ENCODE results near the gene RNF19B. TPM values are rescaled to one million over a fixed set of nuclear protein-coding genes. Genes with fewer than 3 reads are reported as not detected.
A peak's percentile ranks its signal among the peaks of the same experiment; 100 is the strongest.

The RNF19B gene
- total RNA-seq, 1 donor from 2014 or later = 9.7 TPM

DNA sequence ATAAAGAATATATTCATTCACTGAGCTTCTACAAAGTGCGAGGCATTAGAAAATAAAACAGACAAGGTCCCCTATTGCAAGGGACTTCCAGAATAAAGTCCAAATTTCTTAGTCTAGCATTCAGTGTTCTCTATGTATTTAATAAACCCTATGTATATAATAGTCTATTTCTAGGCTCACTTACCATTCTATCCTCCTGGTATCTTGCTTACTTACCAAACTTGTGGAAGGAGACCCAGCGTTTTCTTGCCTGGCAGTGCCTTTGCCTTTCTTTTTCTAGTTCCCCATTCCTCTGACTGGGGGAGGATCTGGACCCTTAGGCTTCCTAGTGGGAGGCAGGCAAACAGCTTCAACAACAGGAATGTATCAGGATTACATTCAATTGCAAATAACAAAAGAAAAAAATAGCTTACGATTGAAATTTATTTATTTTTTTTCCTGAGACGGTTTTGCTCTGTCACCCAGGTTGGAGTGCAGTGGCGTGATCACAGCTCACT lies 690 bp upstream of the RNF19B start:
- no peak for DNase-seq

DNA sequence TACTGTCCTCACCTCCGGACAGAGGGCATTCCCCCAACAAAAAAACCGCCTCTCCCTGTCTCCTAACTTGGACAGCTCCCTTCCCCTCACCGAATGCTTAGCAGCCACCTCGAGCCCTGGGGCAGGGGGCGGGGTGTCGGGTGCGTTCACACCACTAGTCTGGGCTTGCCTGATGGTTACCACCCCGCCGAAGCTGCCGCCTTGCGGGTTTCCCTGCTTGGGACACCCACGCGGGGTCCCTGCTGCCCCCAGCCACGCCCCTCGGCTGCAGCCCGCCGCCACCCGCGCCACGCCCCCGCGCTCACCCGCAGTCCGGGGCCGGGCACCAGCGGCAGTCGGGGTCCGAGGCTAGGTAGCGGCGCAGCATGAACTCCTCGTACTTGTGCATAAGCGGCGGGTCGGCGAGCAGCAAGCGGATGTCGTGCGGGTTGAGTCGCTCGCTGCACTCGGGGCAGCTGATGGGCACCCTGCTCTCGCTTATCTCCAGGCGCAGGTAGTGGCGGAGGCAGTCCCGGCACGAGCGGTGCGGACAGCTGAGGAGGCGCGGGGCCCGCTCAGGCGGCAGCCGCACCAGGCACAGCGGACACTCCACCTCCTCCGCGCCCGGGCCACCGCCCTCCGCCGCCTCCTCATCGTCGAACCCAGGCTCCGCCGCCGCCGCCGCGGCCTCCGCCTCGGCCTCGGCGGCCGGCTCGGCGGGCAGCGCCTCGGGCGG lies 706 bp downstream of the RNF19B start:
- DNase-seq = no peak

DNA sequence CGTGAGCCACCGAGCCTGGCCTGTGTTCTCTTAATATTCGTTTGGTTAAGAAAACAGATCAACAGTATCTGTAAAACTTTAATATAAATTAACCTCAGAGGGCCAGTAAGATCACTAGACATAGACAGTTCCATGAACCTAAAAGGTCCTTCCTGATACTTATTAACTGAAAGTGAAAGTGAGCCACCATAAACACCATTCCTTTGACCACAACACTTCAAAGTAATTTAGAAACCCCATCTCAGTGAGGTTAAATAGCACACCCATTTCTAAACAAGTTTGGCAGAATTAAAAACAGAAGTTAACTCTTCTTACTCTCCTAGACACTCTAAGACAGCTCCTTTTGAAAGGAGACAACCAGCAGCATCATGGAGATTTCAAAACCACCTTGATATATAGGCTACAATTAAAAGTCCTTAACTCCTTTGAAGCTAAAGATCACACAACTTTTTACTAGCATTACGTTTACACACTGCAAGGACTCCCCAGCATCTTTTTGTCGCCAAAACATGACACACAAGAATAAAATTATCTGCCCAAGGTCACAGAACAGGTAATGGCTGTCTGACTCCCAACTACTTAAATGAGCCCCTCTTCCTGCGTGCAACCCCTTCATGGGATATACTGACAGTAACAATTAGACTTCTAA lies 2.2 kb downstream of the RNF19B start:
- no peak for DNase-seq

DNA sequence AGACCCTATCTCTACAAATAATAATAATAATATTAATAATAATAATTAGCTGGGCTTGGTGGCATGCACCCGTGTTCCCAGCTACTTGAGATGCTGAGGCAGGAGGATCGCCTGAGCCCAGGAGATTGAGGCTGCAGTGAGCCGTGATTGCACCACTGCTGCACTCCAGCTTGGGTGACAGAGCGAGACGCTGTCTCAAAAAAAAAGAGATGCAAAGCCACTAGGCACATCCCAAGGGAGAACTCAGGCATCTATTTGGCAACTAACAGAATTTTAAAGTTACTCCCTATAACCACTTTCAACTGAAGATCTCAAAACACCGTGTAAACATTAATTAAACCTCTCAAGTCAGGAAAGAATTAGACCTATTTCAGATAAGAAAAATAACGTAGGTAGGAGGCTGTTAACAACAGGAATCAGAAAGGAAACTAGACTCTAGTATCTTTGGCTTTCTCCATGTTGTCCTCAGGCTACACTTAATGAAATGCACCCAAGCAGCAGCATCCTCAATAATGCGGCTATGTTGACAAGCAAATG lies 3.7 kb downstream of the RNF19B start:
- DNase-seq = no peak

DNA sequence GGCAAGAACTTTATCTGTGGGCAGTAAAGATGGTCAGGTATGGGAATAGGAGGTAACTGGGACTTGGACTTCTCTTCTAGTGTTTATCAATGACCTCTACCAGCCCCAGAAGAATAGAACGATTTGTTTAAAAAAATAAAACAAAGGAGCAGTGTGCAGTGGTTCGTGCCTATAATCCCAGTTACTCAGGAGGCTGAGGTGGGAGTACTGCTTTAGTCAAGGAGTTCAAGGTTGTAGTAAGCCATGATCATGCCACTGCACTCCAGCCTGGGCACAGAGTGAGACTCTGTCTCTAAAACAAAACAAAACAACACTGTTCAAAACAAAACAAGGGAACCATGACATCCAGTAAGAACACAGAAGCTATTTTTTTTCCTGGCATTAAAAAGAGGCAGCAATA lies 4.3 kb downstream of the RNF19B start:
- DNase-seq = no peak

DNA sequence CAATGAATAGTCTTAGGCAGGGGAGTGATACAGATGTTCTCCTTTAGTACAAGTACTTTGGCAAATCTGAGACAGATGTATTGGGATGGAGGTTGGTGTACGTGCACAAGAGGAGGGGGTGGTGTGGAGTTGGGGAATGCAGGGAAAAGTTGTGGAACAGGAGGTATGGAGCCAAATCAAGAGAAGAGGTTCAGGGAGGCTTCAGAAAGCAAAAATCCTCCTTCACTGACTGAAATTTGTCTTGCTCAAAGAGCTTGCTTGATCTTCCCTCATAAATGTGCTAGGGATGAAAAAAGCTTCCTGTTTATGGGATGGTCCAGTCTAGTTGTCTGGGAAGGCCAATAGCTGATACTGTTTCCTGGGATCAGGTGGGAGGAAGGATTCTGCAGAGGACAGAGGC lies 5.8 kb downstream of the RNF19B start:
- no peak for DNase-seq

DNA sequence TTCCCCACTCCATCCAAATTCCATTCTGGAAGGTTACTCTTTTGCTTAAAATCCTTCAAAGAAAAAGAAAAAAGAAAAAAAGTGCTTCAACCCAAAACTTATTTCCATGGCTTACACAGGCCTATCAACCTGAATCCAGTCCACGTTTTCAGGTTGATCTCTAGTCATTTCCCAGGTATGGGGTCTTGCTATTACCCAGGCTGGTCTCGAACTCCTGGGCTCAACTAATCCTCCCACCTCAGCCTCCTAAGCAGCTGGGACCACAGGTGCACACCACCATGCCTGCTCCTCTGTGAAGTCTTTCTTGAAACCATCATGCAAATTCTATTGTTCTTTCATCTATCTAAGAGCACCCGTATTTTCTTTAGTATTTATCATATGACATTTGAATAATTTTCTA lies 7.6 kb downstream of the RNF19B start:
- DNase-seq = no peak

DNA sequence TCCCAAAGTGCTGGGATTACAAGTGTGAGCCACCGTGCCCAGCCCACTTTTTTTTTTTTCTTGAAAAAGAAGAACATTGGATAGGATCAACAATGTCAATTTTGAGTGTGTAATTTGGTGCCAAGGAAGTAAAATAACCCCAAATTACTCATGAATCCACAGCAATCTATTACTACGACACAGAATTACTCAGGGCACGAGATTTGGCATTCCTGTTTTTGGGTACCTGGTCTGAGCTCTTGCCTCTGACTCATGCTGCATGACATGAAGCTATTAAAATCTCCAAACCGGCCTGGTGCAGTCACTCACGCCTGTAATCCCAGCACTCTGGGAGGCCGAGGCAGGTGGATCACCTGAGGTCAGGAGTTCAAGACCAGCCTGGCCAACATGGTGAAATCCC lies 10.4 kb downstream of the RNF19B start:
- no peak for DNase-seq

DNA sequence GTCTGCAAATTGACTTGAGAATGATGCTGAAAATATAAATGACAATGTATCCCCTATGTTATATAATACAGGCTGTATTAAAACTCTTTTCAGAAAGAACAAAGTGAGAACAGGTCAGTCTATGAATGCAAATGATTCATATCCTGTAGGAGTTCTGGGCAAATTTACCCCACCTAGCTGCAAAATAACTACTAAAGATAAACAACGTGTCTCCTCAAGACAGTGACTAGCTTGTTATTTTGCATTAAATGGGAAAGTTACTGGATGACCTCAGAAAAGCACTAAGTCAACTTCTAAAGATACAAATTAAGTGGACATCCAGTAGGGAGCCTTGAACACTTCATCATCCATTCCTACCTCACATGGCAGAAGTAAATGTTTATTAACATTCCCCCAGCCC lies 11.1 kb downstream of the RNF19B start:
- no peak for DNase-seq

DNA sequence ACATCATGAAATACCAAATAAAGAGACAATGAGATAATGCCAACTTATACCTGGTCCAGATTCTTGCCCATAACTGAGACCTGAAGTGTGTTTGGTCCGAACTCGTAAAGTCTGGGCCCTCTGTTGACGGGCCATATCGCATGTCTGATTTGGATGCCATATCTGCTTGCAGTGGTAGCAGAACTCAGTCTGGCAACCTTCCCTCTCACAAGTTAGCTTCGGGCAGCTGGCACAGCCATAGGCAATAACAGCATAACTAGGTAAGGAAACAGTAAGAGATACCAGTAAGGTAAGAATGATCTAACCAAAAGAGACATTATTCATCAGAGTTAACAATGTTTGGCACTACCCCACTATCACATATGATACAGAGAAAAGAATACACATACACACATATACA lies 15.1 kb downstream of the RNF19B start:
- DNase-seq = no peak

DNA sequence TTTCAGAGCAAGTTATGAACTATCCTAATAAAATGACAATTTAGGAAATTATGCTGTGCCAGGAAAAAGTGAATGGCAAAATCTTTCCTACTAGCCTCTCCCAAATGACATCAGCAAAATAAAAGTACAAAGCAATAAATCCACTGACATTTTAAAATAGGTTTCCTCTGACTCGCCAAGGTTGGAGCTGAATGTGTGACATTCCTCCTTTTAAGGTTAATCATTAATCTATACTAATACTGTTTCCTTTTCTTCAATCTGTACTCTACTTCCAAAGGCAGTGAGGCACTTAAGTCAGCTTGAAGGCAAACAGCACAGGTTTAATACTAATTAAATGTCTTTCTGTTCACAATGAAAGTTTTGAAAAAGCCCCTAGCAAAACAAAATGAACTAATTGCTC lies 15.7 kb downstream of the RNF19B start:
- no peak for DNase-seq

DNA sequence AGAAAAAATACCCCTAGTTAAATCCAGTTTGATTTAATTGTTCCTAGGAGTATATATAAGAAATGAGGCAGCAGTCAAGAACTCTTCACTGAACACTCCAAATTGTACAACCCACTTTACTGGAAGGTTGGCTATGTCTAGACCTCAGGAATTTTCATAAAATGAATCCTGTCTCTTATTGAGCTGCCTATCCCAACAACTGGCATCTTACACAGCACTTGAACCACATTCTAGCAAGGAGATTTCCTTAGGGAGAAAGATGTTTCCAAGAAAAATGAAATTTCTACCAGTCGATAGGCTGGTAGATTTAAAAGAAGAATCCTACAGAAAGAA lies 16.3 kb downstream of the RNF19B start:
- no peak for DNase-seq

DNA sequence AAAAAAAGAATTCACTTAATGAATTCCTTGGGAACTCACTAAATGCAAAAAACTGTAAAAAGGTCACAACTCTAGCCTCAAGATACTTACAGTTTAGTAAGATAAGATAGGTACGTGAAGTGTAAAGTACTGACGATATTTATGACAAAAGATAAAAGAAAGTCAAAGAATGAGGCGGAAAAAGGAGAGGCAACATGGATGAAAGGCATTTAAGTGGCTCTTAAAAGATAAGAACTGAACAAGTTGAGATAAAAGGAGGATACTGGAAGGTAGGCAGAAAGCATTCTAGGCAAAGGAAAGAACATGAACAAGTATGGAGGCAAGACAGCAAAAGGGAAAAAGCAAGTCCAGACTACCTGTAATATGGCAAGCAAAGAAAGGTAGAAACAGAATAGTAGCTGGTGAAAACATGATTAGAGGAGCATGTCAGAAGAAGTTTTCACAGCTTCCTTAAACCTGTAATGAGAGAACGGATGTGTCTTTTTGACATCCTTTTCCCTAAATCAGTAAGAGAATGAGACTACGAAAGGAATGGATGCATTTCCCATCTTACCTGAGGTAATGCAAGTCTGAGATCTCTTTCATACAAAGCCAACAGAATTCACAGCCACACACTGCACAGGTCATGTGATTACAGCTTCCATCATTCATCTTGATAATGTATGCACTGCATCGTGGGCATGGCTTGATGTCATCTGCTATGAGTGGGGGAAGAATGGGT lies 16.8 kb downstream of the RNF19B start:
- DNase-seq = no peak

DNA sequence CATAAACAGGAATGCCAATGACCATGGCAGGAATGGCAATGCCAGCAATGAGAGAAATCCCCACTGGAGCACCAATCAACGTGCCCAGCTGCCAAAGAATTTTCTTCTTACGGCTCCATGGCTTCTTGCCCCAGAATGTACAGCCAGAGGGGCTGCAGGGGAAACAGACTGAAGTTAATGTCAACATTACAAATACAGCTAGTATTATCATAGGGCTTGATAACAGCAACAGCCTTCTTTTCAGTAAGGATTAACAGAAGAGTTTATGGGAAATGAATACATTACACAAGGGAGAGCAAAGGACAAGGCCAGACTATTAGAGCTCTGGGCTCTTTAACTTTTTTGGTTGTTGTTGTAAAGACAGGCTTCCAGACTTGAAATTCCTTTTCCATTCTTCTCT lies 18.2 kb downstream of the RNF19B start:
- DNase-seq = no peak

DNA sequence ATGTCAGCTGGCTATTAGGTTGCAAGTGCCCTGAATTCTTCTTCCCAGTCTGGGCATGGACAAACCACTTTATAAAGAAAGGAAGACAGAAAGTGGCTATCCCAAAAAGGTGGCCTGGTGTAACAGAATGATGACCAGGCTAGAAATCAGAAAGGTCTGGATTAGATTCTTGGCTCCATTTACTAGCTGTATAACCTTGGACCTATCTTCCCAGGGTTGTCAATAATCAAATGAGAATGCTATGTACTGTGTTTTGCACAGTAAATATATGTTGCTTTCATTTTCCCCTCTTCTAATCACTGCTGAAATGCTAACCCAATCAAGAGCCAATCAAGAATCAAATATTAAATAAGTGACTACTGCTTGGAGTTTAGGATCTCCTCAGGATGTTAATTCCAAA lies 20.4 kb downstream of the RNF19B start:
- no peak for DNase-seq

DNA sequence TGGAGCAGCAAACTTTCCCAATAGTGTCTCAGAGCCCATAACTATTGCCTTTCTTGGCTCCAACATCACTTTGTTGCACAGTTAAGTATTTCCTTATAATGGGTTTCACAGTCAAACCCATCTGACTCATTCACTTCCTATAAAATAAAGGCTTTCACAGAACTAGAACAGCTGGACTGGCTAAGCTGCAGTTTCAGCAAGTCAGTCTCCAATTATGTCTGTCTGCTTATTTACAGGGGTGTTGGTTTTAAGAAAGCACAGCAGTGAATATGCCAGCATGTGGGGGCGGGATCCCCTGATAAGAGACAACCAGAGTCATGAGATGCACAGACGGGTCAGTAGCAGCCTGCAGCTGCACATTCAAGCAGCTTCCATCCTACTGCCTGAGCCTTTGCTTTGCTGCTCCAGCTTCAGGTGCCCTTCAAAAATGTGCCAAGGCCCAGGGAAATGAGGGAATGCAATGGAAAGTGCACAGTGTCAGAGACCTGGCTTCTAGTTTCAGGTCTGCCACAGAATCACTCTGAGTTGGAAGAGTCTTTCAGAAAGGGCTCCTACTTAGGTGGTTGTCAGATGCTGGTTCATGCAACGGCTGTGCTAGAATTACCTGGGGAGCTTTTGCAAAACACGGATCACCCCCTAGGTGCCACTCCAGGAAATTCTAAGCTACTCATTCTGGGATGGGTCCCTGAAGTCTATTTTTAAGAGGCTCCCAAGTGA lies 24.8 kb downstream of the RNF19B start:
- peak; percentile 38 for DNase-seq

DNA sequence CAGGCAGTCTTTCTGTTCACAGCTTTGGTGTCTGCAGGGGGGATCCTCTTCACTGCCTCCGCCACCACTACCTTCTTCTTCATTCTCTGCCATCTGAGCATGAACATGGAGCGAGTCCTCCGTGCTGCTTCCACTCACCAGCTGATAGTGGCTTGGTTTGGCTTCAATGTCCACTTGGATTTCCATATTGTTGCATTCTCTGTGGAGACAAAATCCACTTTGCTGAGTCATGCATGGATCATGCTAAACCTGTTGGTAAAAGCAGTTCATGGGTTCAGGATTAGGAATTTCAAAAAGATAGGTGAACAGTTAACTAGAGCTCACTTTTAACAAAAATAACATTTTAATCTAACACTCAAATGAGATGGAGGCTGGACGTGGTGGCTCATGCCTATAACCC lies 27.5 kb downstream of the RNF19B start:
- no peak for DNase-seq

DNA sequence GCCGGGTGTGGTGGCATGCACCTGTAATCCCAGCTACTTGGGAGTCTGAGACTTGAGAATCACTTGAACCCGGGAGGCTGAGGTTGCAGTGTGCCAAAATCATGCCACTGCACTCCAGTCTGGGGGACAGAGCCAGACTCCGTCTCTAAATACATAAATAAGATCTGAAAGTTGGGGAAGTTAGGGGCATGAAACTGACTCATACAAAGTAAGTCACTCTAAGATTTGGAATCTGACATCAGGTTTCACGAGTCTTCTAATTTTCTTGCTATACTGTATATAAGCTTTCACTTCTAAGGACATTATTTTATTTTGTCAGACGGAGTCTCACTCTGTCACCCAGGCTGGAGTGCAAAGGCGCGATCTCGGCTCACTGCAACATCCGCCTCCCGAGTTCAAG lies 30.1 kb downstream of the RNF19B start:
- DNase-seq = no peak

DNA sequence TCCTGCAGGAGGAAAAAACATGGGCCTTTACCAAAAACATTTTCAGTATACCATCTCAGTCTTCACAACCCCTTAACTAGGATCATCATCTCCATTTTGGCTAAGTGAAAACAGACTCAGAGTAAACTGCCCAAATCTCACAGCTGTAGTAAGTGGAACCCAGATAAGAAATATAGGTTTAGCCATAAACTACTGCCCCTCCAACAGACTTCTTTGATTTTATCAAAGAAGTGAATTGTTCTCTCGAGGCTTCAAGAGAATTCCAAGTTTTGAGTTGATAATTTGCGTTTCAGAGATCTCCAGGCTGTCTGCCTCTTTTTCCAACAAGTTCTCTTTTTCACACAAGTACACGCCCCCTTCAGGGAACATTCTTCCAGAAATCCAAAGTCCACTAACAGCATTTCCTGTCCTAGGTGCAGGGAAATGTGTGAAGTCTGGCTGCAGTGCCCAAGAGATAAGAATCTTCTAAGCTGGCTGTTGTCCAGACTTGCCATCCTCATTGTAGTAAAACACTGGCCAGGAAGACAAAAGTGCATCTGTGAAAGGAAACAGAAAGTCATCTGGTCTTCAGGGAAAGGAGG lies 30.8 kb downstream of the RNF19B start:
- no peak for DNase-seq

DNA sequence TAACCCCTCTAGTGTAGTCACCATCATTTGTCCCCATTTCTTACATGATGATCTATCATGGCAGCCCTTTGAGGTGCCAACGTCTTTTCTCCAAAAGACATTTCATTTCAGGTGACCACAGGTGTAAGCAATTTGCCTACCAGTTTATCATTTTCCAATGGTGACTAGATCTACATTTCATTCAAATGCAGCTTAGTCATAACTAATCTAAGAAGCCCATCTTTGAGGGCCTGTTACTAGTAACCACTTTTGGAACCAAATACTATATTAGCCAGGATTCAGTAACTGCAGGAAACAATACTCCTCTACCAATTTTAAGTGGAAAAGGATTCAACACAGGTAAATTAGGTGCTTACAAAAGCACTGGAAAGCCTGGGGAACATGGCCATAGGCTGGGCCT lies 32.8 kb downstream of the RNF19B start:
- DNase-seq = no peak

DNA sequence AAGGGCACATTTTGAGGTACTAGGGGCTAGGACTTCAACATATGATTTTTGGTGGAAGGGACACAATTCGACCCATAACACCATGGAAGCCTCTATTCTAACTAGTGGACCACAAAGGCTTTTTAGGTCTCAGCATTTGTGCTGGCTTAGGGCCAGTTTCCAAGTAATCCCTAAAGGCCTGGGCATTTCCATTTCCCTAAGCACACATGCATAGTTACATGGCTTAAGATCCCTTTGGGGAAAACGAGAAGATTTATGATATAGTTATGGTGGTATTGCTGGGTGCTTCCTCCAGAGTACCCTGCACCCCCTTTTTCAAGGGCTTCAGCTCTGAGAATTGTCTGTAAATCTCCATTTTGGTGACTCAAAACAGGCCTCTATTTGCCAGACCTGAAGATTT lies 35.2 kb downstream of the RNF19B start:
- DNase-seq = no peak

DNA sequence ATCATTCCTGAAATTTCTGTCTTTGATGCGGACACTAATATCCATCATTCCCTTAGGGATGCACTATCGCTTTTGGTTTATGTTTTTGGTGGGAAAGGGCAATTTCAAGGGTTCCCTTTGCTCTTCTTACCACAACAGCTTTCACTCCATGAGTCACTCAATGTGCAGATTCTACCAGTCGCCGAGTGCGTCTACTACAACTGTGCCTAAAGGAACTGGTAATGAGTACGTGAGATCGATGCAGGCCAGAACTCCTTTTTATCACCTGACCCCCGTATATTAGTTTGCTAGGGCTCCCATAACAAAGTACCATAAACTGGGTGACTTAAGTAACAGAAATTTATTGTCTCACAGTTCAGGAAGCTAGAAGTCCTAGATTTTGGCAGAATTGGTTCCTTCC lies 35.9 kb downstream of the RNF19B start:
- DNase-seq = no peak

All from skin of body (tissue), 2 donors.